AG08396 (cell line): ENCODE results near the gene RGMA.
"Not testable (repeated sequence)": the region's sequence is repeated elsewhere in the genome, so short reads cannot be mapped to it uniquely, and the experiment has no call there.

Experiments
- DNase-seq: peaks from one replicate; pipeline ENCODE4 v3.0.0; 2012; ENCODE audit warnings: low spot score, mixed read lengths

The RGMA gene

DNA sequence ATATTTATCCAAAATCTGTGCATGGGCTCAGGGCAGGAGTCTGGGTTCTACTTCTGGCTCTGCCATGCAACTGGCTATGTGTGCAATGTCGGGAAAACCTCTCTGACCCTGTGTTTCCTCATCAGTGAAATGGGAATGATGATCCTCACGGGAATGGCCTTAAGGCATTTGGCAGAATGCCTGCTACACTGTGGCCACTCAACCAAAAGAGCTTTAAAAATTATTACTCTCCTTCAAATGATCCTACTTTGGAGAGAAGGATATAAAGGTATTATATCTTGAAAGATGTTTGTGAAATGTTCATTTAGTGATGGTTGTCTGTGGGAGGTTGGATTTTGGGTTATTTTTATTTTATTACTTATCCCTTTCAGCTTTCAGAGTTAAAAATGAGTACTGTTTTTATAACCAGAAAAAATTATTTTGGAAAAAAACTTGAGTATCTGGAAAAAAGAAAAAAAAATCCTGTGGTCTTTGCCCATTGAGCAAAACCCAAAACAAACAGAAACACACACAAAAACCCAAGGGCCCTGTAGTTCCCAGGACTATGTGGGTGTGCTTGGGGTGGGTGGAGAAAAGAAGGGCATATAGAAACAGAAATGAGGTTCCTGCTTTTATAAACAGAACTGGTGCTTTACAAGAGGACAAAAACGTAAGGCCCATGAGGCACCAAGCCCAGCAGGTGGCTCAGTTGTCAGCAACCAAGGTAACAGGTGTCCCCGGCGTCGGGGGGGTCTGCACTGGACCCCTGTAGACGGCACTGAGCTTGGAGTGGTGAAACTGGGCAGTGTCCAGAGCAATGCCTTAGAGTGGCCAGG is 22.0 kb downstream of the RGMA start:
- no peak for DNase-seq

DNA sequence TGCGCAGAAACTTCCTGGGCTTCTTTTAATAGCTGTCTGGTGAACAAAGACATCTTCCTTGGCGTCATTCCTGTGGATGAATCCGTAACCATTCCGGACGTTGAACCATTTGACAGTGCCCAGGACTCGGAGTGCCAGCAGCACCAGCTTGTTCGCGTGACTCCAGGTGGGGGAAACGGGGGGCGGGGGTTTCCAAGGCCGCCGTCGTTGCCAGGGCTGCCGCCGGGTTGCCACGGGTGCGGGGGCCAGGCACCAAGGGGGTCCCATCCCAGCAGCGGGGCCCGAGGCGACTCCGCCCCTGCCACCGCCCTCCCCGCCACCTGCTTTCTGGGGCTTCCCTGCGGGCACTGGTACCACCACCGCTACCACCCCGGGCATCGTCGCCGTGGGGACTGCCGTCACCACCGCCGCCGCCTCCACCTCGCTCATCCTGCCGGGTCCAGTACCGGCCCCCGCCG is 22.8 kb downstream of the RGMA start:
- DNase-seq, result no peak

DNA sequence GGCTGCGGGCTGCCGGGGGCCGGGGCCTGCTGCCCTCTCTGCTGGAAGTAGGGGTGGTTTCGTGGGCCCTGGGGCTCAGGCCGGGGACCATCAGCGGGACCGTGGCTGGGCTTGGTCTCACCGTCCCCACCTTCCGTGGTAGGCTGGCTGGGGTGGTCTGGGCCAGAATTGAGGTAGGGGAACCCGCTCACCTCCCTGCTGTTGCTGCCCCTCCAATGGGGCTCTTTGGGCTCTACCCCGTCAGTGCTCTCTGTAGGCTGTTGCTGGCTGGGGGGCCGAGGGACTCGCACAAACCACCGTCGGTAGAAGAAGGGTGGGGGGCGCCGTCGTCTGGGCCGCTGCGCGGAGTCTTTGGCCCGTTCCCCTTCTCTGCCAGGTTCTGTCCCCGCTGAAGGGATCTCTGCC is 23.4 kb downstream of the RGMA start:
- DNase-seq, result no peak

DNA sequence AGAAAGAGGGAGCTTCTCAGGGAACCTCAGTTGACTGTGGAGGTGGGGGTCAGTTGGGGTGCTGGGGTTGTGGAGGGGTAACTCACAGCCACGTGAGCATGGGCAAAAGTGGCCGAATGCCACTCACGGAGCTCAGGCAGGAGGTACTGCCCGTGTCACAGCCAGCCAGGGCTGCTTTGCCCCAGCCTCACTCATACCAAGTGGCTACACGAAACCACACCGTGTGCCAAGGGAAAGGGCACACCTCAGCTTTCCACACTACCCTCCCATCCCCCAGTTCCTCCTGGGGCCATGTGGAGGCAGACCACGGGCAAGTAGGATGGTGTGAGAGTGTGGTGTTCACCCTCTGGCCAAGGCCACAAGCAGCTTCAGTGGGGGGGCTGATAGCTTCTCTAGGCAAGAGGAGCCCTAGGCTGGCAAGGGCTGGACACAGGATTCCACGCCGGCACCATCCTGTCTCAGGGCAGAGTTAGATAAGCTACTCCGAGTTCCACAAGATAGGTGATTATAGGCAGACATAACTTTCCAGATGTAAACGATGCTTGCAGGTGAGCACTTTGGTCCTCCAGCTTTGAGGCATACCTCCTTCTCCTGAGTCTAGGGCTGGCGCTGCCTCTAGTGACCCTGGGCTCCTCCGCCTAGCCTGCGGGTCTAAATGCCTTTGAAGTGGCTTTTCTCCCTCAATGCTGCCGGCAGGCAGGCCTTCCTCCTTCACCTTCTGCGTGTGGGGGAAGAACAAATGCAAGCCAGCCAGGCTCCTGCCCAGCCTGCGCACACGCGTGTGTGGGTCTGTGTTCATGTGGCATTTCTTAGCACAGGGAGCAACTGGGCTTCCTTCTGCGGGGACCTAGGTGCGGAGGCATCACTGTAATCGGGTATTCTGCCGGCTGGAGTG is 25.0 kb downstream of the RGMA start:
- no peak for DNase-seq

DNA sequence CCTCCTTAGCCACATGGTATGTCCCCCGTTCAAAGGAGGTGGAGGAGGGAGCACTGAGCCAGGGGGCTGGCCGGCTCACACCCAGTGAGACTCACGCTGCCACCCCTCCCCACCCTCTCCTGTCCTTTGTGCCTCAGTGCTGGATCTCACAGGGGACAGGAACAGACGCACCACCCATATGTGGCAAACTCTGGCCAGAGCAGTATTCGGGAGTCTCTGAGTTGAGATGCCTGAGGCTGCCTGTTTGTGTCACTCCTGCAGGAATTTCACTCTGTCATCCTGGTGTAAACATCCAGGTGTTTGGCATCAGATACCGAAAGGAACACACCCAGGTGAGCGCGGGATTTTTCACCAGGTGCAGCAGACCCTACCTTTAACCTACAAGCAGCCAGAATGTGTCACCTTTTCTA is 25.7 kb downstream of the RGMA start:
- DNase-seq, result no peak

DNA sequence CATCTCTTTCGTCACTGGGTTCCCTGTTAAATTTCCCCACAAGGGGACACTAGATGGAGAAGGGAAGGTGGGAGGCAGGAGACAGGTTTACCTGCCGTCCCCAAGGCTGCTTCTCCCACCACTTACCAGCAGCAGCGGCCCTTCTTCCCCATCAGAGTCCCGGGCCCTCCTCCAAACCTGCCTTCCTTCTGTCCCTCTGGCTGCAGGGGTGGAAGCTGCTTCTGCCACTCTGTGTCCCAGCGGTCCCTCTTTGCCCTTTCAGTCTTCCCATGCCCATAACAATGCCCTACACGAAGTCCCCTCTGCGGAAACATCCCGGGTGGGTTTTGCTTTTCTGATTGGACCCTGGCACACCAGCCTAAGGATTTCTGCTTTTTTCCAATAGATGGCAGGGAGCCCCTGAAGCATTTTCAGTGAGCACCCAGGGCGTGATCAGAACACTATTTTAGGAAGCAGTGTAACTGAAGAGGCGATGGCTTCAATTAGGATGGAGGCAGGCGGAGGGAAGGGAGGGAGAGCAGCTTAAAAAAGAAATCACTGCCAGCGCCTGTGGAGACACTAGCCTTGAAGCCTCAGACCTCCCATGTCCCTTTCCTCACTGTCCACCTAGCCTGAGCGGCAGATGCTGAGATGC is 26.3 kb downstream of the RGMA start:
- DNase-seq, result not testable (repeated sequence)

DNA sequence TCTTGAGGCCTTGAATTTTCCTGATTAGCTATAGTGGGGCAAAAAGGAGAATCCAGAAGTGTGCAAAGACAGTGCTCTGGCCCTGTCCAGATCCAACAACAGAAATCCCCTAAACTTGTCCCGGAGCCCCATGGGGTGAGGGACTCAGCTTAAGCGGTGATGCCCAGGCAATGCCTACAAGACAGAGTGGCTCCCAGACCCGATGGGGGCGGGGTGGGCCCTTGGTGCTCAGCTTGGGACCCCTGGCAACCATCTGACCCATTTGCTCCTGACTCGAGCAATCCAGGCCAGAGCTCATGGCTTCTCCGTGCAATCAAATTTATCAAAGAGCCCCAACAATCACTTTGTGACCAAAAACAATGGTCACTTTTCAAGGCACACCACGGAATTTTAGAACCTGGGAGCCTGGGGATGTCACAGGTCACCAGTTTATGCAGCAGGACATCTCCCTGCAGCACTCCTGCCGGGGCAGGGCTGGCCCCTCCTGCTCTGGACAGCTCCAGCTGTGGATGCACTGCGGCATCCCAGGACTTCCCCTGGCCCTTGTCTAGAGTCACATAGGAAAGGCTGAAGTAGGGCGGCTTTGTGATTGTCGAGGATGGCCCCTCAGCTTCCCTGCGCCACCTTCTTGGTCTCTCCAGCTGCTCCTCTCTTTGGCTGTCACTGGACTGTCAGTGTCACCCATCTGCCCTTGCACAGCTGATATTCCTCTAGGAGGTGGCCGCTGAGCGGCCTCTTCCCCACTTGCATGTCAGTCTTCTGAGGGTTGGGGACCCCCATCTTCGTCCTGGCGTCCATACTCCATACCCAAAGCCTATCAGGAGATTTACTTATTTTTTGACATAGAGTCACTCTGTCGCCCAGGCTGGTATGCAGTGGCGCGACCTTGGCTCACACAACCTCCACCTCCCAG is 28.4 kb downstream of the RGMA start:
- no peak for DNase-seq

DNA sequence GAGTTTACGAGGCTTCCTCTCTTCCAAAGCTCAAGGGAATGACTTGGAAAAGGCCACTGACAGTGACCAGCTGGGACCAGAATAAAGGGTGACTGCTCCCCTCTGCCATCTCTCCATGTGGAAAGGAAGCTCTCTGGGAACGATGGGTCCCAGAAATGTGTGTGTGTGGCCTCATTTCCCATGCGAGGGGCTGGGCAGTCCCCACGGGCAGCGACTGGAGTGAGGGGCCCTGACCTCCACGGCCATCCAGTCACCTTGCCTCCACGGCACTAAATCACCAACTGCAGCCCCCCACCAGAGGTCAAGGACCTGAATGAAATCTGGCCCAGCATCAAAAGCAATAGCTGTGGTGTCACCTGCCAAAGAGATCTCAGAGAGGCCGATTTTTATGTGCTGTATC is 29.6 kb downstream of the RGMA start:
- no peak for DNase-seq

DNA sequence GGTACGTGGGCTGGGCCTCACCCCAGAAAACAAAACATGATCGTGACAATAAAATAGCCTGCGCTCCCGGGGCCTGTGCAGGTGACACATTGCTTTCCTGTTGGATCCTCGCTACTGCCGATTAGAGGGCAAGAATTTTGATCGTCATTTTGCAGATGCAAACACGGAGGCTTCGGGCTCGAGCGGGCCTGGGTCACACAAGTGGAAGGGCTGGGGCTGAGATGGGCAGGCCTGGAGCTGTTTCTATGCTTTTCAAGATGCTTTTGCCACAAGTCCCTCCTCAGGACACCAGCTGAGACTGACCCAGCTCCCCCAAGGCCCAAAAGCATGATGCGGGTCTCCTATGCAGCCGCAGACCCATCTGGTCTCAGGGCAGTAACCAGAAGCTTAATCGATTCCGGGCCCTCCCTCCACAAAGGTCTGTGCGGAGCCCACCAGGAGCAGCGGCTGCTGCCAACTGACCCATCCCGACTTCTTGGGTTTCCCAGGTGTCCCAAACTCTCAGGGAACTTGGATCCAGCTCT is 30.0 kb downstream of the RGMA start:
- DNase-seq, result no peak

DNA sequence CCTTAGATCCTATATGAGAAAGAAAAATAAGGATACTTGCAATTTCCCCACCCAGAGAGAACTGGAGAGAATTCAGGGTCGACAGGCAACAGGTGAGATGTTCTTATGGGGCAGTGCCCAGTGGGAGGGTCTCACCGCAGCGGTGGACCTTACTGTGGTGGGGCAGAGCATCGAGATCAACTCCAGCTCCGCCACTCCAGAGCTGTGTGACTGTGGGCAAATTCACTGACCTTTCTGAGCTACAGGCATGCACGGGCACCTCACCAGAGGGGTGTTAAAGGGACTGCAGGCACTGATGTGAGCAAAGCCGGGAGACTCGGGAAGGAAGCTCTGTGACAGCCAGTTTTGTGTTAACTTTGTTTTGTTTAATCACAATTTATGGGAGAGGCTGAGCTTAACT is 30.9 kb downstream of the RGMA start:
- no peak for DNase-seq

DNA sequence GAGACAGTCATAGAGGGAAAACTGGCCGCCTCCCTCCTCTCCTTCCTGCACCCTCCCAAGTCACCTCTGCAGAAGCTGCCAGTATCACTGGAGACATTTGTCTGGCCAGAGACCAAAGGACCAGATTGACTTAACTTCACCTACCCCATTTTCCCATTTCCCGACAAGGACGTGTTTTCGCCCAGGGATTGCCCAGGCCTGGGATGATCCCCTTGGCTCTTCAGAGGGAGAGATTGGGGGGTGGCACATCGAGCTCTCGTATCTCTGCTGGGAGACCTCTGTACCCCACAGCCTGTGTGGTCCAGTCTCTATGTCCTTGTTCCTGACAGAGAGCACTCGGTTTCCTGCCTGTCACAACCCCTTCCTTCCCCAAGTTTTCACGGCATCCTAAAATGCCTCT is 31.4 kb downstream of the RGMA start:
- no peak for DNase-seq

DNA sequence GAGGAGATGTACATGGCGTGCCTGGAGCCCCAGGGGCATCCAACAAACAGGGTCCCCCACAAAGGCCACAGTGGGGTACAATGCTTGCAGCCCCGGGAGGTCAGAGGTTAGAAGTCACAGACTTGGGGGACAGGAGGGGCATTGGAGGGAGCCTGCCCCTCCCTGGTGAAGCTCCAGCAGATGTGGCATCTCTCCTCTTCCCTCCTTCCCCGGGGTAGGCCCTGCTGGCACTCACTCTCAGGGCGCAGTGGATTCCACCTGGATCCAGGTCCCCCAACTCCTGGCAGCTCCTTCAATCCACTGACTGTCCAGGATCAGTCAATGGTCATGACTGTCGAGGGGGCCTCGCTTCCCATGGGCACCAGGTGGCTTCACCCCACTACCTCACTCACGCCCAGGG is 32.2 kb downstream of the RGMA start:
- DNase-seq, result no peak

DNA sequence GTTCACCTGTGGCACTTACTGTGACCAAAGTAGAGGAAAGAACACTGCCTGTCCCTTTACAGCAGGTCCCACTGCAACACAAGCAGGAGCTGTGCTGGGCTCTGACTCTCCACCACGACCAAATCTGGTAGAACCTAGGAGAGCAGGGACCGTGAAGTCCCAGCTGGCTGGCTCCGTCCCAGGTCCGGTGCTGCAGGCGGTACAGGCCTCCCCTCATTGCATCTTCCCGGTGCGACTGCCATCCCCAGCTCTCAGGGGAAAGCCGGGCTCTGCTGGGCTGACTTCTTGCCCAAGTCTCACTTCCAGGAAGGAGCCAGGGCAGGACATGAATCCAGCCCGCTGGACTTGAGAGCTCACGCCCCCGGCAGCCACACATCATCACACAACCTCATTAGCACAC is 33.8 kb downstream of the RGMA start:
- no peak for DNase-seq

DNA sequence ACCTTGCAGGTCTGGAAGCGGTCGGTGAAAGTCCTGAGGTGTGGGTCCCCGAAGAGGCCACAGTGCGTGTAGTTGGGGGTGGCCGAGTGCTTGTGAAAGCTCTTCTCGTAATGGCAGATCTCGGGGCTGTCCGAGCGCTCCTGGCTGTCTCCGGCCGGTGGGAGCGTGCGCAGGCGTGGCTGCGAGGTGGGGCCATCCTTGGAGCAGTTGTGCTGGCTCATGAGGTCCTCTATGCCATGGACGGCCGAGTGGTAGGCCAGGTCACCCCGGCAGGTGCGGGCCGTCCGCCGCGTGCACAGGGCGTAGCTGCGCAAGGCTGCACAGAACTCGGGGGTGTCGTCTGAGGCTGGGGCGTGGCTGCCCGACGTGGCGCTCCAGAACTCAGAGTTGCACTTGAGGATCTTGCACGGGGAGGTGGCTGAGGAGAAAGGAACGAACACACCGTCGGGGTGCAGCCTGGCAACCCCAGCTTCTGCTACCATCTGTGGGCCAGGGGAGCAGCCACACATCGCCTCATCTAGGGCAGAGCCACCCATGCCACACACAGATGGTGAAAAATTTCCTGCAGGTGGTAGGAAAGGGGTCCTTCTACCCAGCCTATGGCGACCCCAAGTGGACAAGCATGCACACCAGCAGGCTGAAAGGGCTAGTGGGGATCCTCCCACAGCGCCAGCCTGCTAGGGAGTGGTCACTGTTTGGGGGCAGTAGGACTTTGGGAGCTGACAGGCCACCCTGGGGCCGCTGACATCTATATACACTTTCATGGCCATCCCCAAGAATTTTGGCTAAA is 36.7 kb downstream of the RGMA start:
- no peak for DNase-seq

DNA sequence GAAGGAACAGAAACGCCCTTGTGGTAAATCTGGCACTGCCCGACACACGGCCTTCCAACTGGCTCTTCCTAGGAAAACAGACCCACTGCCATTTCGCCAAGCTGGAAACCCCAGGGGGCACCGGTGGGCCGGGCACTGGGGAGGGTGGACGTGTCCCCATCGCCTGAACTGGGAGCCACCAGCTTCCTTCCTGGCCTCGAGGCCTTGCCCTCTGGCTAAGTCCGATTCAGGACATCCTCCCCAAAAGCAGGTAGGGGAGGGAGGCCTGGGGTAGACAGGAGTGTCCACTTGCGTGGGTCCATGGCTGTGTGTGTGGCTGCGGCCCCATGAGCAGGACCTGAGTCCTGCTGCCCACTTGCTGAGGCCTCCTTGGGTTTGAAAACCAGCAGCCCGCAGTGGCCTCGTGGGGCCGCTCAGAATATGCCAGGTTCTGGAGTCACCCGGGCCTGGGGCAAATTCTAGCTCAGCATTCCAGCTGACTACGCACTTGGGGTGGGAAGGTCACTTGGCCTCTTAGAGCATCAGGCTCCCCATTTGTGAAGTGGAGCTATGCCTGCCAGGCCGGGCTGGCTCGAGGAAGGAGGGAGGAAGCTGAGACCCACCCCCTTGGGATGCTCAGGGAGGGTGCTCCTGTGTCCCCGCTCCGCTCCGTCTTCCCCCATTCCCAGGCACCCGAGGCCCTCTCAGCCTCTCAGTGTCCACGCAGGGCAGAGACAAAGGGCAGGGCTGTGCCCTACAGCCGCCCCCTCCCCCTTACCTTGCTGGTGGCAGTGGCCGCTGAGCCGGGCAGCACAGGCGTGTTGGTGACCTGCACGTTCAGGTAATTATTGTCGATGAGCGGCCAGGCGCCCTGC is 37.5 kb downstream of the RGMA start:
- no peak for DNase-seq

DNA sequence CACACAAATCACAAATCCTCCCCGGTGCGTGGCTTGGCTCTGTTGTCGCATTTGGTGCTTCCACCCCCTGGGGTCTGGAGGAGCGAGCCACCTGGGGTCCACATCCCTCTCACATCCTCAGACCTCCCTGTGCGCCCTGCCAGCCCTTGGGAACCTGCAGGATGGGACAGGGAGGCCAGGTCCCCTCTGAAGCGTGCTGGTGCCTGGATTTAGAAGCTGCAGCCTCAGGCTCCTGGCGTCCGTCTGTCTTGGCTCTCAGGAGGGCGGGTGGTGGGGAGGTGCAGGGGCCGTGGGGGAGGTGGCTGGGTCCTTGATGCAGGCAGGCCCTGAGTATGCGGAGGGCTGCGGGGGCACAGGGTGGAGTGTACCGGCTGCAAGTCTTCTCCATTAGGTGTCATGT is 38.4 kb downstream of the RGMA start:
- DNase-seq, result no peak

DNA sequence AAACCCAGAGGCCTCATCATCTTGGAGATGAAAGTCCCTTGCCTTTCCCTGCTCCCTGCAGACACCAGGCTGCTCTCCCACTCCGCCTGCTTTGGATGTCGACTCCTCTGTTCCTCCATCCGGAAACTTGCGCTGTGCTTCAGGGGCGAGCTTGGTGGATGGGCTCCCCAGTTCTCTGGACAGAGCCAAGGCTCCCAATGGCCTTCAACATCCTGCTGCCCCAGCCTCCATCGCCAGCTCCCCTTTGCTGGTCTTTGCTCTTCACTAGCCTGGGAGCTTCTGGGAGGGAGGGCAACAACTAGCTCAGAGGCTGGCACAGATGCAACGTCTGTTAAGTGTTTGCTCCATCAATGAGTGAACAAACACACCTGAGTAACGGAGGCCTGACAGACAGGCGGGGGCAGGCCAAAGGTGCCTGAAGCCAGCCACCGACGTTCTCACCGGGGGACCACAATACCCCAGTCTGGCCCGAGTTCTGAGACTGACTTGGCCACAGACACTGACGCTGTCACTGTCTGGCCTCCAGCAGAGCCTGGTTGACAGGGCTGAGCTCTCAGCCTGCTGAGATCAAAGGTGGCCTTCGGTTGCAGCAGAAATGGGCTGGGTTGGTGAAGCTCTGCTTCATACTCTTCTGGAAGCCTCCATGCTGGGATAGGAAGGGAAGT is 39.0 kb downstream of the RGMA start:
- DNase-seq, result no peak

DNA sequence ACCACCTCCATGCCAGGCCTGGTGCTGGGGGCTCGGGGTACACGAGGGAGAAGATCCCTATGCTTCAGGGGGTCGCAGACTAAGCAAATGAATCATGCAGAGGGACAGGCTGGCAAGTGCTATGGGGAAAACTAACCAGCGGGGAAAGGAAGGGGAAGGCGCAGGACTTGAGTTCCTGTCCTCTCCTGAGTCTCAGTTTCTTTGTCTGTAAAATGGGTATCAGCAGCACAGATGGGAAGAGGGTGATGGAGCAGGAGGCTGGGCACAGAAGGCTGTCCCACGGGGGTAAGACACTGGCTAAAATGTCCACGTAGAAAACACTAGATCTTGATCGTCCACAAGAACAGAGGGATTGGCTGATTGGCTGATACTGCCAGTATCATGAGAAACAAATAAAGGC is 39.8 kb downstream of the RGMA start:
- DNase-seq, result no peak

DNA sequence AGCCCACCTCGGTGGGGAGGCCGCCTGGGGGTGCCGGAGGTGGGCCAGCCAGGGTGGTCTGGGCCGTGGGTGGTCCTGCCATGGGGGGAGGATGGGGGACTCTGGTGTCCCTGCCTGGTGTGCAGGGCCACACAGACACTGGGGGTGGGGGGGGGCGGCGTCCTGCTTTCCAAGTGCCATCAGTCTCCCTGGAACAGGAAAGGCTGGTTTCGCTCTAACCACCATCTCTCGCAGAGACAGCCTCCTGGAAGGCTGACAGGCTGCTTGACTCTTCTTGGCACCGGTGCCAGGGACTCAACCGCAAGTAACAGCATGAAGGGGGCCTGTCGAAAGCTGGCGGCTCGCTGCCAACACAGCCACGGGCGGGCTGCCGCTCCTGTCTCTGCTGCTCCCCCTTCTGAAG is 40.3 kb downstream of the RGMA start:
- DNase-seq, result peak; percentile 57
